ENCODE measurements around the gene DUSP16.

DUSP16 gene

GRCh38 chr12:12440784-12441428 lies 121.8 kb downstream of the DUSP16 start:
- no peak for DNase-seq (ENCODE audit: low read depth)

- peak; percentile 99 for DNase-seq (ENCODE audit: low read depth)
Observed at GRCh38 chr12:12439636-12440035, 123.0 kb downstream of the DUSP16 start.

- no peak for DNase-seq (ENCODE audit: low read depth)
Observed at GRCh38 chr12:12436831-12437345, 125.8 kb downstream of the DUSP16 start.

GRCh38 chr12:12433203-12433731 lies 129.4 kb downstream of the DUSP16 start:
- DNase-seq (ENCODE audit: low read depth), result no peak

GRCh38 chr12:12432364-12432763 lies 130.3 kb downstream of the DUSP16 start:
- peak; percentile 91 for DNase-seq (ENCODE audit: low read depth)

- no peak for DNase-seq (ENCODE audit: low read depth)
Observed at GRCh38 chr12:12428961-12429657, 133.6 kb downstream of the DUSP16 start.

GRCh38 chr12:12428047-12428446 lies 134.6 kb downstream of the DUSP16 start:
- DNase-seq (ENCODE audit: low read depth), result no peak

- no peak for DNase-seq (ENCODE audit: low read depth)
Observed at GRCh38 chr12:12427568-12427967, 135.1 kb downstream of the DUSP16 start.

GRCh38 chr12:12425616-12426015 lies 137.0 kb downstream of the DUSP16 start:
- DNase-seq (ENCODE audit: low read depth), result peak; percentile 84

GRCh38 chr12:12425001-12425400 lies 137.7 kb downstream of the DUSP16 start:
- no peak for DNase-seq (ENCODE audit: low read depth)

Measured in iris pigment epithelial cell (primary cell).